ENCODE results near the gene XIST. TPM values are rescaled to one million over a fixed set of nuclear protein-coding genes. Genes with fewer than 3 reads are reported as not detected.

The XIST gene
- polyA plus RNA-seq, 1 donor (not counting 4 experiments of a cell fraction or from before 2014, with no cell fraction given) = 199 TPM

DNA sequence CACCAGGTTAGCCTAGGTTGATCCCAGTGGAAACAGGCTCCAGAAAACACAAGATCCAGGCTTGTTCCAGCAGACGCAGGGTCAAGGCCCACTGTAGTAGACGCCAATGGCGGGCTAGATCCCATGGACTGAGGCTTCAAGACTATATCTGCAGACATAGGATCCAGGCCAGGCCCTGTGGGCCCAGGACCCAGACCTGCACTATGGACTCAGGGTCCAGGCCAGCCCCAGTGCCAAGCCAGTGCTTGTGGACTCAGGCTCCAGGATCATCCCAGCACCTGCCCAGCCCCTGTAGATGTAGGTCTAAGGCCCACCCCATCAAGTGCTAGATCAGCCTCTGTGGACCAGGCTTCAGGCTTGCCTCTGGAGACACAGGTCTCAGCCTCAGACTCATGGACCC lies 11.3 kb upstream of the XIST start:
- Histone ChIP-seq H4K20me1 (ENCODE audit: control insufficient read depth, extremely low read depth, insufficient read depth, low read length) (no peaks in the 10 kb centered on the region), H3K79me2 (ENCODE audit: control insufficient read depth, insufficient read depth, low read length) (no peaks in the 10 kb centered on the region), H3K9me1 (ENCODE audit: control insufficient read depth, extremely low read depth, insufficient read depth, low read length) (no peaks in the 10 kb centered on the region), H3K4me3 (ENCODE audit: control insufficient read depth in 2 of 3, extremely low read depth in 1 of 3, insufficient read depth in 2 of 3, low read depth in 1 of 3, low read length in 3 of 3) (no peak overlapping the region), H3K36me3 (ENCODE audit: control insufficient read depth in 2 of 2, extremely low read depth in 1 of 2, insufficient read depth in 2 of 2, low read length in 2 of 2) (no peaks in the 10 kb centered on the region), H3K9ac (ENCODE audit: control insufficient read depth, extremely low read depth, insufficient read depth, low read length) (no peak overlapping the region), H3K27ac (ENCODE audit: control insufficient read depth, insufficient read depth, low read length) (no peak overlapping the region), H3K4me2 (ENCODE audit: control insufficient read depth, extremely low read depth, insufficient read depth, low read depth, low read length) (no peak overlapping the region), H3K4me1 (ENCODE audit: control insufficient read depth, extremely low read depth, insufficient read depth, low read length) (no peaks in the 10 kb centered on the region), H3K9me3 (ENCODE audit: control insufficient read depth, low read depth, low read length) (no peaks in the 10 kb centered on the region), H3K27me3 (ENCODE audit: control insufficient read depth, extremely low read depth, insufficient read depth, low read length) (peaks cover 5% of the 10 kb centered on the region), H2AFZ (ENCODE audit: control insufficient read depth, low read length) (no peak overlapping the region)
- no peak for DNase-seq (ENCODE audit: low read depth, low spot score)
- FAIRE-seq = no peak
- dilution Hi-C loops (cut with MboI; ENCODE audit: extremely low pct_ligation_motif_present, low sequenced_read_pairs) = loop anchor here (25.0 kb wide), 1 partner anchor 273 kb away; no protein-coding TSS in a partner anchor
- no peak for TF ChIP-seq EZH2 (IDR thresholded peaks at IDR 0.05; ENCODE audit: low read length)
- no peak for TF ChIP-seq CTCF (optimal IDR thresholded peaks at IDR 0.05 in 1 of 3, IDR thresholded peaks at IDR 0.05 in 1 of 3, conservative IDR thresholded peaks at IDR 0.05 in 1 of 3; ENCODE audit: extremely low read depth in 1 of 3, insufficient read depth in 2 of 3, low read length in 3 of 3)

GRCh38 chrX:73863268-73863667 lies 10.8 kb upstream of the XIST start:
- Histone ChIP-seq H3K9me3 (ENCODE audit: control insufficient read depth, low read depth, low read length) (no peaks in the 10 kb centered on the region), H3K36me3 (ENCODE audit: control insufficient read depth in 2 of 2, extremely low read depth in 1 of 2, insufficient read depth in 2 of 2, low read length in 2 of 2) (no peaks in the 10 kb centered on the region), H3K27ac (ENCODE audit: control insufficient read depth, insufficient read depth, low read length) (no peak overlapping the region), H3K4me1 (ENCODE audit: control insufficient read depth, extremely low read depth, insufficient read depth, low read length) (no peaks in the 10 kb centered on the region), H3K9me1 (ENCODE audit: control insufficient read depth, extremely low read depth, insufficient read depth, low read length) (no peaks in the 10 kb centered on the region), H3K9ac (ENCODE audit: control insufficient read depth, extremely low read depth, insufficient read depth, low read length) (no peak overlapping the region), H3K4me3 (ENCODE audit: control insufficient read depth in 2 of 3, extremely low read depth in 1 of 3, insufficient read depth in 2 of 3, low read depth in 1 of 3, low read length in 3 of 3) (no peak overlapping the region), H3K4me2 (ENCODE audit: control insufficient read depth, extremely low read depth, insufficient read depth, low read depth, low read length) (no peak overlapping the region), H4K20me1 (ENCODE audit: control insufficient read depth, extremely low read depth, insufficient read depth, low read length) (no peaks in the 10 kb centered on the region), H3K27me3 (ENCODE audit: control insufficient read depth, extremely low read depth, insufficient read depth, low read length) (peaks cover 5% of the 10 kb centered on the region), H2AFZ (ENCODE audit: control insufficient read depth, low read length) (no peak overlapping the region), H3K79me2 (ENCODE audit: control insufficient read depth, insufficient read depth, low read length) (no peaks in the 10 kb centered on the region)
- dilution Hi-C loops (cut with MboI; ENCODE audit: extremely low pct_ligation_motif_present, low sequenced_read_pairs) = loop anchor here (25.0 kb wide), 1 partner anchor 274 kb away; no protein-coding TSS in a partner anchor
- DNase-seq (ENCODE audit: low read depth, low spot score) = no peak
- TF ChIP-seq CTCF (optimal IDR thresholded peaks at IDR 0.05 in 1 of 3, IDR thresholded peaks at IDR 0.05 in 1 of 3, conservative IDR thresholded peaks at IDR 0.05 in 1 of 3; ENCODE audit: extremely low read depth in 1 of 3, insufficient read depth in 2 of 3, low read length in 3 of 3) (no peak), EZH2 (IDR thresholded peaks at IDR 0.05; ENCODE audit: low read length) (no peak)
- no peak for FAIRE-seq

Measured in keratinocyte (primary cell).